RWPE2 (cell line): ENCODE results near the gene MBD2.
A peak's percentile ranks its signal among the peaks of the same experiment; 100 is the strongest.

ENCODE experiments used
- ATAC-seq: fragments of 200-7000 bp; cut with Tn5 transposase; 3 replicates; pipeline ENCODE4 v1.9.1; 2021; ENCODE audit warnings: low read depth
- DNase-seq: peaks from one replicate; pipeline ENCODE4 v3.0.0-alpha.2; 2020; ENCODE audit warnings: low spot score
- H3K27ac ChIP-seq: fragments of 450-650 bp; 2 replicates; pipeline ENCODE4 v1.5.1; 2017; ENCODE audit warnings: mild to moderate bottlenecking; ENCODE audit not compliant: poor library complexity, severe bottlenecking
- H3K27me3 ChIP-seq: fragments of 250-450 bp; sonication (Bioruptor Pico); 2 replicates; pipeline ENCODE4 v1.5.1; 2021; ENCODE audit warnings: mild to moderate bottlenecking, moderate library complexity; ENCODE audit not compliant: insufficient read depth, poor library complexity, severe bottlenecking
- H3K36me3 ChIP-seq: fragments of 250-450 bp; sonication (Bioruptor Pico); 2 replicates; pipeline ENCODE4 v1.5.1; 2020; ENCODE audit warnings: low read depth, mild to moderate bottlenecking, moderate library complexity
- H3K4me1 ChIP-seq: fragments of 250-450 bp; sonication (Bioruptor Pico); 2 replicates; pipeline ENCODE4 v1.5.1; 2021; ENCODE audit warnings: mild to moderate bottlenecking, moderate library complexity; ENCODE audit not compliant: insufficient read depth, poor library complexity, severe bottlenecking
- H3K4me3 ChIP-seq: fragments of 250-450 bp; sonication (Bioruptor Pico); 2 replicates; pipeline ENCODE4 v1.5.1; 2021; ENCODE audit warnings: mild to moderate bottlenecking, moderate library complexity; ENCODE audit not compliant: severe bottlenecking
- H3K9me3 ChIP-seq: fragments of 250-450 bp; sonication (Bioruptor Pico); 2 replicates; pipeline ENCODE4 v1.5.1; 2021; ENCODE audit warnings: mild to moderate bottlenecking, moderate library complexity; ENCODE audit not compliant: severe bottlenecking
- CTCF ChIP-seq: fragments of 450-650 bp; IDR thresholded peaks from one replicate; pipeline ENCODE4 v1.5.1; 2017; ENCODE audit warnings: mild to moderate bottlenecking, moderate library complexity; ENCODE audit not compliant: poor library complexity, severe bottlenecking

Gene MBD2

GRCh38 chr18:54169431-54170403 lies 54.8 kb downstream of the MBD2 start:
- no peak overlapping the region for H3K4me3 ChIP-seq
- no peak for TF ChIP-seq CTCF
- H3K9me3 ChIP-seq, result no peaks in the 10 kb centered on the region
- no peaks in the 10 kb centered on the region for H3K27me3 ChIP-seq
- ATAC-seq (no peak), DNase-seq (no peak)
- H3K27ac ChIP-seq, result no peak overlapping the region
- H3K4me1 ChIP-seq, result no peaks in the 10 kb centered on the region
- peaks cover 27% of the 10 kb centered on the region for H3K36me3 ChIP-seq

- peaks cover 17% of the 10 kb centered on the region for H3K4me1 ChIP-seq
- DNase-seq (no peak), ATAC-seq (no peak)
- H3K27ac ChIP-seq, result no peak overlapping the region
- no peaks in the 10 kb centered on the region for H3K27me3 ChIP-seq
- H3K4me3 ChIP-seq, result no peak overlapping the region
- no peak for TF ChIP-seq CTCF
- H3K36me3 ChIP-seq, result peaks cover 57% of the 10 kb centered on the region
- no peaks in the 10 kb centered on the region for H3K9me3 ChIP-seq
Measured at GRCh38 chr18:54165450-54165849, 59.0 kb downstream of the MBD2 start.

- peaks cover 75% of the 10 kb centered on the region for H3K36me3 ChIP-seq
- TF ChIP-seq CTCF, result no peak
- H3K4me1 ChIP-seq, result peaks cover 23% of the 10 kb centered on the region
- no peak overlapping the region for H3K4me3 ChIP-seq
- no peaks in the 10 kb centered on the region for H3K27me3 ChIP-seq
- DNase-seq, result no peak
- H3K27ac ChIP-seq, result peak overlapping the region; percentile 83
- H3K9me3 ChIP-seq, result no peaks in the 10 kb centered on the region
- ATAC-seq, result peak; percentile 56
Measured at GRCh38 chr18:54163453-54163852, 61.0 kb downstream of the MBD2 start.

GRCh38 chr18:54162431-54162830 lies 62.0 kb downstream of the MBD2 start:
- Histone ChIP-seq H3K27ac (peak overlapping the region; percentile 83), H3K27me3 (no peaks in the 10 kb centered on the region), H3K9me3 (no peaks in the 10 kb centered on the region), H3K4me1 (peaks cover 25% of the 10 kb centered on the region), H3K4me3 (no peak overlapping the region), H3K36me3 (peaks cover 85% of the 10 kb centered on the region)
- ATAC-seq (peak; percentile 85), DNase-seq (no peak)
- TF ChIP-seq CTCF, result no peak

DNA sequence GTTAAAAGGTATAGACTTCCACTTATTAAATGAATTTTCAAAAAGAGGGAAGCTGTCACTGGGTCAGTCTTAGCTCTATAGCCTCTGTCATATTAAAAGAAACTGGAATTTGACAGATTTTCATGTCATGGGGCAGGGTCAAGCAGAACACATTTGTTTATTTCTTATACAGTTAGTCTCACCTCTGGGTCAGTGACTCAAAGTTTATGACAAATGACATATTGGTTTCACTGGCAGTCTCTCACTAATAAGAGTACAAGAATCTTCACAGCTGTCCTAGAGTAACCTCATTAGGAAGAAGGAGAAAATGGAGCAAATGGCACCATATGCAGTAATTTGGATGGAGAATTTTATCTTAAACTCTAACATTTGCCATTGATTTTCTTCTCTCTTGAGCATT lies 63.2 kb downstream of the MBD2 start:
- ATAC-seq, result no peak
- peak overlapping the region; percentile 83 for H3K27ac ChIP-seq
- peaks cover 91% of the 10 kb centered on the region for H3K36me3 ChIP-seq
- peaks cover 25% of the 10 kb centered on the region for H3K4me1 ChIP-seq
- no peak for DNase-seq
- TF ChIP-seq CTCF, result no peak
- H3K9me3 ChIP-seq, result no peaks in the 10 kb centered on the region
- H3K4me3 ChIP-seq, result no peak overlapping the region
- H3K27me3 ChIP-seq, result no peaks in the 10 kb centered on the region
